H9 (cell line): Measurements from ENCODE around the gene CALHM5. TPM values are rescaled to one million over a fixed set of nuclear protein-coding genes. Genes with fewer than 3 reads are reported as not detected.

Experiments
- DNase-seq: peaks from one replicate; pipeline ENCODE4 v3.0.0-alpha.2; 2017
- H2AFZ ChIP-seq: one replicate; pipeline ENCODE4 v1.6.1; 2013; ENCODE audit warnings: mild to moderate bottlenecking, low read length, control low read depth, moderate library complexity
- H2AK5ac ChIP-seq: 2 replicates; pipeline ENCODE4 v1.6.1; 2013; ENCODE audit warnings: low read length, control low read depth, mixed read lengths; ENCODE audit not compliant: insufficient read length
- H2BK120ac ChIP-seq: one replicate; pipeline ENCODE4 v1.6.1; 2013; ENCODE audit warnings: low read depth, mild to moderate bottlenecking, low read length, control low read depth, inconsistent platforms; ENCODE audit not compliant: poor library complexity, severe bottlenecking
- H2BK12ac ChIP-seq: 2 replicates; pipeline ENCODE4 v1.6.1; 2013; ENCODE audit warnings: low read length, control low read depth, mixed read lengths, low read depth; ENCODE audit not compliant: insufficient read length
- H2BK15ac ChIP-seq: 2 replicates; pipeline ENCODE4 v1.6.1; 2013; ENCODE audit warnings: low read depth, low read length, control low read depth
- H2BK20ac ChIP-seq: one replicate; pipeline ENCODE4 v1.6.1; 2013; ENCODE audit warnings: low read depth, mild to moderate bottlenecking, low read length, control low read depth, inconsistent platforms; ENCODE audit not compliant: poor library complexity, severe bottlenecking
- H2BK5ac ChIP-seq: 2 replicates; pipeline ENCODE4 v1.6.1; 2013; ENCODE audit warnings: low read length, control low read depth, mixed read lengths; ENCODE audit not compliant: insufficient read length
- H3K14ac ChIP-seq: 2 replicates; pipeline ENCODE4 v1.6.1; 2013; ENCODE audit warnings: low read length, control low read depth; ENCODE audit not compliant: insufficient read depth
- H3K18ac ChIP-seq: 2 replicates; pipeline ENCODE4 v1.6.1; 2013; ENCODE audit warnings: low read depth, mild to moderate bottlenecking, mixed read lengths, low read length, control low read depth; ENCODE audit not compliant: insufficient read length
- H3K23ac ChIP-seq: 2 replicates; pipeline ENCODE4 v1.6.1; 2013; ENCODE audit warnings: low read length, control low read depth, mixed read lengths, low read depth; ENCODE audit not compliant: insufficient read length
- H3K23me2 ChIP-seq: 2 replicates; pipeline ENCODE4 v1.6.1; 2013; ENCODE audit warnings: low read depth, mild to moderate bottlenecking, mixed read lengths, low read length, control low read depth; ENCODE audit not compliant: insufficient read length, poor library complexity, severe bottlenecking
- H3K27ac ChIP-seq: 2 replicates; pipeline ENCODE4 v1.5.1; 2013; ENCODE audit warnings: low read length, control low read depth, mixed read lengths, low read depth; ENCODE audit not compliant: insufficient read length
- H3K27me3 ChIP-seq: 2 replicates; pipeline ENCODE4 v1.6.1; 2013; ENCODE audit warnings: low read length, control low read depth, inconsistent platforms; ENCODE audit not compliant: insufficient read depth
- H3K4ac ChIP-seq: 2 replicates; pipeline ENCODE4 v1.6.1; 2013; ENCODE audit warnings: low read depth, mild to moderate bottlenecking, control low read depth, inconsistent platforms, low read length, moderate library complexity
- H3K4me1 ChIP-seq: 2 replicates; pipeline ENCODE4 v1.6.1; 2013; ENCODE audit warnings: low read length, control low read depth, inconsistent platforms; ENCODE audit not compliant: insufficient read depth
- H3K4me2 ChIP-seq: 2 replicates; pipeline ENCODE4 v1.6.1; 2013; ENCODE audit warnings: low read length, control low read depth, mixed read lengths; ENCODE audit not compliant: insufficient read length, insufficient read depth
- H3K56ac ChIP-seq: 2 replicates; pipeline ENCODE4 v1.6.1; 2013; ENCODE audit warnings: low read depth, mild to moderate bottlenecking, mixed read lengths, low read length, control low read depth; ENCODE audit not compliant: insufficient read length
- H3K79me1 ChIP-seq: 2 replicates; pipeline ENCODE4 v1.6.1; 2013; ENCODE audit warnings: low read depth, mild to moderate bottlenecking, moderate library complexity, low read length, control low read depth, inconsistent platforms; ENCODE audit not compliant: insufficient read depth, poor library complexity, severe bottlenecking
- H3K79me2 ChIP-seq: 2 replicates; pipeline ENCODE4 v1.6.1; 2013; ENCODE audit warnings: low read length, control low read depth, inconsistent platforms; ENCODE audit not compliant: insufficient read depth
- H3K9ac ChIP-seq: 2 replicates; pipeline ENCODE4 v1.6.1; 2013; ENCODE audit warnings: low read length, control low read depth, mixed read lengths; ENCODE audit not compliant: insufficient read length; ENCODE audit errors: extremely low read depth
- H3K9me3 ChIP-seq: one replicate; pipeline ENCODE4 v1.6.1; 2013; ENCODE audit warnings: low read depth, low read length, inconsistent platforms; ENCODE audit not compliant: control insufficient read depth
- H3T11ph ChIP-seq: one replicate; pipeline ENCODE4 v1.6.1; 2013; ENCODE audit warnings: mild to moderate bottlenecking, low read length, control low read depth, inconsistent platforms
- H4K20me1 ChIP-seq: one replicate; pipeline ENCODE4 v1.6.1; 2013; ENCODE audit not compliant: control insufficient read depth, insufficient read length, insufficient read depth
- H4K5ac ChIP-seq: 2 replicates; pipeline ENCODE4 v1.6.1; 2013; ENCODE audit warnings: low read depth, mild to moderate bottlenecking, mixed read lengths, low read length, control low read depth; ENCODE audit not compliant: insufficient read length
- H4K8ac ChIP-seq: replicated peaks from 2 replicates; pipeline ENCODE4 v1.6.1; 2013; ENCODE audit warnings: low read length, control low read depth, mixed read lengths, low read depth; ENCODE audit not compliant: insufficient read length
- H4K91ac ChIP-seq: 2 replicates; pipeline ENCODE4 v1.6.1; 2013; ENCODE audit warnings: low read depth, mild to moderate bottlenecking, moderate library complexity, mixed read lengths, low read length, control low read depth; ENCODE audit not compliant: insufficient read length
- H3K27ac Mint-ChIP-seq, 3 experiments: 2 replicates in 2 of 3; 3 replicates in 1 of 3; pipeline ENCODE4 v1.8.0; 2020 to 2021; ENCODE audit warnings: mixed read lengths in 3 of 3, mild to moderate bottlenecking in 1 of 3, moderate library complexity in 1 of 3
- H3K27me3 Mint-ChIP-seq: 2 replicates; pipeline ENCODE4 v1.8.0; 2021; ENCODE audit warnings: low read depth, mild to moderate bottlenecking, moderate library complexity, mixed read lengths
- H3K36me3 Mint-ChIP-seq, 3 experiments: 2 replicates in 2 of 3; 3 replicates in 1 of 3; pipeline ENCODE4 v1.8.0; 2020 to 2021; ENCODE audit warnings: low read depth in 3 of 3, mixed read lengths in 3 of 3; ENCODE audit not compliant: insufficient read depth in 1 of 3
- H3K4me1 Mint-ChIP-seq, 2 experiments: 2 replicates each; pipeline ENCODE4 v1.8.0; 2020; ENCODE audit warnings: mixed read lengths in 2 of 2
- H3K4me3 Mint-ChIP-seq, 2 experiments: 2 replicates in 1 of 2; 3 replicates in 1 of 2; pipeline ENCODE4 v1.8.0; 2020 to 2021; ENCODE audit warnings: mild to moderate bottlenecking in 2 of 2, mixed read lengths in 2 of 2, moderate library complexity in 1 of 2
- H3K9me3 Mint-ChIP-seq, 2 experiments: 2 replicates in 1 of 2; 3 replicates in 1 of 2; pipeline ENCODE4 v1.8.0; 2020; ENCODE audit warnings: mild to moderate bottlenecking in 2 of 2, mixed read lengths in 2 of 2, moderate library complexity in 1 of 2
- CTCF ChIP-seq: fragments of 200-600 bp; sonication (generic); conservative IDR thresholded peaks from 3 replicates; pipeline ENCODE4 v1.8.0; 2021; ENCODE audit warnings: antibody characterized with exemption, mild to moderate bottlenecking
- total RNA-seq: library from RNA; stranded (reverse); gene quantifications from 2 replicates; pipeline ENCODE4 v1.2.1, GENCODE V29; 2021

CALHM5 gene
- total RNA-seq, 1 experiment from 2014 or later: 0.09 TPM

- TF ChIP-seq CTCF: no peak
- Histone ChIP-seq H2BK120ac (no peak overlapping the region), H3K14ac (no peak overlapping the region), H3K4ac (no peak overlapping the region), H3K27me3 (no peaks in the 10 kb centered on the region), H3K56ac (no peak overlapping the region), H3K79me1 (no peaks in the 10 kb centered on the region), H3K4me1 (peaks cover 2% of the 10 kb centered on the region; the same call in 1 of the 2 replicates), H3T11ph (no peak overlapping the region), H4K8ac (no peak overlapping the region), H3K79me2 (peaks cover 6% of the 10 kb centered on the region; the same call in 1 of the 2 replicates), H3K27ac (no peak overlapping the region), H3K9me3 (no peaks in the 10 kb centered on the region), H2BK12ac (no peak overlapping the region), H2AFZ (no peak overlapping the region), H2AK5ac (no peak overlapping the region), H4K20me1 (no peaks in the 10 kb centered on the region), H3K4me2 (no peak overlapping the region), H3K18ac (no peak overlapping the region), H3K23ac (no peak overlapping the region), H2BK15ac (no peak overlapping the region), H4K91ac (no peak overlapping the region), H2BK20ac (no peak overlapping the region), H4K5ac (no peak overlapping the region), H3K9ac (no peak overlapping the region), H3K23me2 (peaks cover 5% of the 10 kb centered on the region), H2BK5ac (no peak overlapping the region)
- H3K27me3 Mint-ChIP-seq: peaks cover 12% of the 10 kb centered on the region
- DNase-seq: no peak
- peaks cover 0 to 2% (median 0%) of the 10 kb centered on the region in 3 experiments; a peak in 2 of 7 replicates for H3K36me3 Mint-ChIP-seq
- H3K4me3 Mint-ChIP-seq: no peak overlapping the region
- H3K4me1 Mint-ChIP-seq: peaks cover 12 to 16% of the 10 kb centered on the region in 2 experiments
- H3K27ac Mint-ChIP-seq: no peak overlapping the region
- H3K9me3 Mint-ChIP-seq: no peaks in the 10 kb centered on the region
Observed at GRCh38 chr6:116568111-116568510, 56.7 kb downstream of the CALHM5 start.
